K562 (cell line): ENCODE results near the gene SLC25A45. TPM values are rescaled to one million over a fixed set of nuclear protein-coding genes. Genes with fewer than 3 reads are reported as not detected.

Source experiments
- GATAD2B ChIP-seq: fragments of 450-650 bp; IDR thresholded peaks from 2 replicates; pipeline ENCODE4 v1.6.1; 2017; ENCODE audit warnings: mild to moderate bottlenecking, borderline replicate concordance
- HNRNPK ChIP-seq: fragments of 200-400 bp; formaldehyde crosslinking; IDR thresholded peaks from one replicate; pipeline ENCODE4 v1.6.1; 2018; ENCODE audit warnings: mild to moderate bottlenecking, low read depth, low read length; ENCODE audit not compliant: poor library complexity, severe bottlenecking
- KLF6 ChIP-seq: fragments of 250-450 bp; sonication (Bioruptor Pico); IDR thresholded peaks from 2 replicates; pipeline ENCODE4 v1.4.0; 2020; ENCODE audit warnings: mild to moderate bottlenecking, moderate library complexity, borderline replicate concordance
- MTA3 ChIP-seq: fragments of 450-650 bp; formaldehyde crosslinking; IDR thresholded peaks from 2 replicates; pipeline ENCODE4 v1.6.1; 2017; ENCODE audit warnings: mild to moderate bottlenecking, borderline replicate concordance
- SAP30 ChIP-seq: fragments of 200-600 bp; sonication (generic); IDR thresholded peaks from 2 replicates; pipeline ENCODE4 v1.6.1; 2012; ENCODE audit warnings: borderline replicate concordance, low read depth, mild to moderate bottlenecking, moderate library complexity, low read length, control low read depth, inconsistent platforms; ENCODE audit not compliant: insufficient read depth, poor library complexity, severe bottlenecking
- SMAD3 ChIP-seq: fragments of 450-650 bp; formaldehyde crosslinking; conservative IDR thresholded peaks from 2 replicates; pipeline ENCODE4 v1.4.0; 2020; ENCODE audit warnings: mild to moderate bottlenecking
- TFAP4 ChIP-seq: sonication (generic); formaldehyde crosslinking; IDR thresholded peaks from 2 replicates; pipeline ENCODE4 v1.8.0; 2022; ENCODE audit warnings: missing genetic modification reagents, mild to moderate bottlenecking, moderate library complexity, borderline replicate concordance
- ZFPM2 ChIP-seq: fragments of 250-450 bp; sonication (Bioruptor Pico); IDR thresholded peaks from 2 replicates; pipeline ENCODE4 v1.5.1; 2022; ENCODE audit warnings: mild to moderate bottlenecking
- ZNF41 ChIP-seq: fragments of 250-450 bp; sonication (Bioruptor Pico); conservative IDR thresholded peaks from 2 replicates; pipeline ENCODE4 v1.4.0; 2020; ENCODE audit warnings: mild to moderate bottlenecking
- ZNF696 ChIP-seq: fragments of 250-450 bp; sonication (Bioruptor Pico); conservative IDR thresholded peaks from 2 replicates; pipeline ENCODE4 v1.4.0; 2020; ENCODE audit warnings: mild to moderate bottlenecking, moderate library complexity
- polyA plus RNA-seq, 8 experiments: library from polyadenylated mRNA; depleted of rRNA in 4 of 8; stranded (reverse) in 5 of 8; unstranded in 3 of 8; fragments of >200 nt; fragmentation: Nextera tagmentation in 2 of 8; fragmentation: Illumina TruSeq in 1 of 8; extraction: Ambion mirVana in 2 of 8; extraction: Trizol in 1 of 8; gene quantifications; 2 replicates each; pipeline versions ENCODE4 v1.2.1 to v1.2.3, GENCODE V29; 2011 to 2014; ENCODE audit warnings: inconsistent platforms in 1 of 8, missing spikeins in 1 of 8
- total RNA-seq, 7 experiments: library from RNA; depleted of rRNA in 6 of 7; stranded (reverse); fragments of >200 nt in 6 of 7; fragmentation: Illumina TruSeq in 2 of 7; extraction: Trizol in 2 of 7; gene quantifications; 2 replicates each; pipeline versions ENCODE4 v1.2.1 to v1.2.3, GENCODE V29; 2011 to 2021; ENCODE audit warnings: low replicate concordance in 1 of 7
- TF ChIP-seq, protein P1 (sequence below): sonication (generic); formaldehyde crosslinking; IDR thresholded peaks from 2 replicates; pipeline ENCODE4 v1.8.0; 2022; ENCODE audit warnings: mild to moderate bottlenecking, missing genetic modification reagents, borderline replicate concordance
- TF ChIP-seq, protein P2 (sequence below): sonication (generic); formaldehyde crosslinking; IDR thresholded peaks from 2 replicates; pipeline ENCODE4 v1.8.1; 2023; ENCODE audit warnings: mild to moderate bottlenecking, missing genetic modification reagents, moderate library complexity
- TF ChIP-seq, protein P3 (sequence below): sonication (generic); formaldehyde crosslinking; IDR thresholded peaks from 2 replicates; pipeline ENCODE4 v1.9.0; 2022; ENCODE audit warnings: mild to moderate bottlenecking, missing genetic modification reagents
- TF ChIP-seq, protein P4 (sequence below): fragments of 250-450 bp; sonication (Bioruptor Pico); IDR thresholded peaks from 2 replicates; pipeline ENCODE4 v1.8.0; 2021; ENCODE audit warnings: mild to moderate bottlenecking, moderate library complexity
- TF ChIP-seq, protein P5 (sequence below), 2 experiments: IDR thresholded peaks; 2 replicates each; pipeline ENCODE4 v1.6.1; 2011; ENCODE audit warnings: borderline replicate concordance in 1 of 2, control low read depth in 1 of 2, low read depth in 1 of 2, low read length in 1 of 2, mild to moderate bottlenecking in 1 of 2, mixed read lengths in 1 of 2, moderate library complexity in 1 of 2; ENCODE audit not compliant: insufficient read depth in 1 of 2, insufficient read length in 1 of 2, poor library complexity in 1 of 2, severe bottlenecking in 1 of 2; ENCODE audit errors: extremely low read depth in 1 of 2

SLC25A45 gene
- total and polyA plus RNA-seq, 9 of the 15 experiments (the other 6 are each of a cell fraction or from before 2014, with no cell fraction given) = 0.15 to 2.3 (median 0.68) TPM

DNA sequence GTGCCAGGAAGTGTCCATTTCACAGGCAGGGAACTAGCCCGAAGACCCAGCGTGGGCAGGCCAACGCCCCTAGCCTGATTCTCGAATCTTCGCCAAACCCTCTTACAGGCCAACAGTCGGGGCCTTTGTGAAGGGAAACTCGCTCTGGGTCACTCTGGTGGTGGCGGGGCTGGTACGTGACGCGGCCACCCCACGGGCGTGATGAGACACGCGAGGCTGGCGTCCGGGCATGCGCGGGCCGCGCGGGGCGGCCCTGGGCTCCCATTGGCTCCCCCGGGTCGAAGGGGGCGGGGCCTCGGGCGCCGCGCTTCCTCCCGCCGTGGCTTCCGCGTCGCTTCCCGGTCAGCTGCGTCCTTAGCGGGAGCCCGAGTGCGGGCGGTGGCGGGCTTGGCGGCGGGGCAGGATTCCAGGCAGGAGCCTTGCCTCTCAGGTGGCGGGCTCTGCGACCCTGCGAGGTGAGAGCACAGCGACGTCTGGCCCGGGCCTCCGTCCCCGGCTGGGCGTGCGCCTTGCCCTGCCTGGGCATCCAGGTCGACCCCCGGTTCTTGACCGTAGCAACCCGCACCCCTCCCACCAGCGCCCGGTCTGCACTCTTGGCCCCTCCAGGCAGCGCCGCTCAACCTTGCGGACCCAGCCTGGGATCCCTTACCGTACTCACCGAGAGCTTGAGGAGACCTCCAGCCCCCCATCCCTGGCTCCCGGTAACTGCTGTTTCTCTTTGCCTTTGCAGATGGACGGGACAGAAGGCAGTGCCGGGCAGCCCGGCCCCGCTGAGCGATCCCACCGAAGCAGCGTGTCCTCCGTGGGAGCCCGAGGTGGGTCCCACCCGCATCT lies 4.1 kb upstream of the SLC25A45 start, which contains the start of gene FRMD8 (continued):
- TF ChIP-seq, protein P1, sequence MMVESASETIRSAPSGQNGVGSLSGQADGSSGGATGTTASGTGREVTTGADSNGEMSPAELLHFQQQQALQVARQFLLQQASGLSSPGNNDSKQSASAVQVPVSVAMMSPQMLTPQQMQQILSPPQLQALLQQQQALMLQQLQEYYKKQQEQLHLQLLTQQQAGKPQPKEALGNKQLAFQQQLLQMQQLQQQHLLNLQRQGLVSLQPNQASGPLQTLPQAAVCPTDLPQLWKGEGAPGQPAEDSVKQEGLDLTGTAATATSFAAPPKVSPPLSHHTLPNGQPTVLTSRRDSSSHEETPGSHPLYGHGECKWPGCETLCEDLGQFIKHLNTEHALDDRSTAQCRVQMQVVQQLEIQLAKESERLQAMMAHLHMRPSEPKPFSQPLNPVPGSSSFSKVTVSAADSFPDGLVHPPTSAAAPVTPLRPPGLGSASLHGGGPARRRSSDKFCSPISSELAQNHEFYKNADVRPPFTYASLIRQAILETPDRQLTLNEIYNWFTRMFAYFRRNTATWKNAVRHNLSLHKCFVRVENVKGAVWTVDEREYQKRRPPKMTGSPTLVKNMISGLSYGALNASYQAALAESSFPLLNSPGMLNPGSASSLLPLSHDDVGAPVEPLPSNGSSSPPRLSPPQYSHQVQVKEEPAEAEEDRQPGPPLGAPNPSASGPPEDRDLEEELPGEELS (CRISPR knock-in tag) = no peak
- peak; percentile 100 for TF ChIP-seq GATAD2B
- peak; percentile 21 for TF ChIP-seq HNRNPK
- TF ChIP-seq, protein P2, sequence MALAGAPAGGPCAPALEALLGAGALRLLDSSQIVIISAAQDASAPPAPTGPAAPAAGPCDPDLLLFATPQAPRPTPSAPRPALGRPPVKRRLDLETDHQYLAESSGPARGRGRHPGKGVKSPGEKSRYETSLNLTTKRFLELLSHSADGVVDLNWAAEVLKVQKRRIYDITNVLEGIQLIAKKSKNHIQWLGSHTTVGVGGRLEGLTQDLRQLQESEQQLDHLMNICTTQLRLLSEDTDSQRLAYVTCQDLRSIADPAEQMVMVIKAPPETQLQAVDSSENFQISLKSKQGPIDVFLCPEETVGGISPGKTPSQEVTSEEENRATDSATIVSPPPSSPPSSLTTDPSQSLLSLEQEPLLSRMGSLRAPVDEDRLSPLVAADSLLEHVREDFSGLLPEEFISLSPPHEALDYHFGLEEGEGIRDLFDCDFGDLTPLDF = peak; percentile 82; the same call in 1 of the 2 replicates
- TF ChIP-seq TFAP4 (CRISPR knock-in tag) = peak; percentile 97
- TF ChIP-seq, protein P3, sequence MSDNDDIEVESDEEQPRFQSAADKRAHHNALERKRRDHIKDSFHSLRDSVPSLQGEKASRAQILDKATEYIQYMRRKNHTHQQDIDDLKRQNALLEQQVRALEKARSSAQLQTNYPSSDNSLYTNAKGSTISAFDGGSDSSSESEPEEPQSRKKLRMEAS (CRISPR knock-in tag) = peak; percentile 93
- TF ChIP-seq SMAD3 (CRISPR knock-in tag) = 0 out of 2 replicates have a peak, but pooled peaks have one; percentile 20
- TF ChIP-seq MTA3 = peak; percentile 96; the same call in 1 of the 2 replicates
- TF ChIP-seq, protein P4, sequence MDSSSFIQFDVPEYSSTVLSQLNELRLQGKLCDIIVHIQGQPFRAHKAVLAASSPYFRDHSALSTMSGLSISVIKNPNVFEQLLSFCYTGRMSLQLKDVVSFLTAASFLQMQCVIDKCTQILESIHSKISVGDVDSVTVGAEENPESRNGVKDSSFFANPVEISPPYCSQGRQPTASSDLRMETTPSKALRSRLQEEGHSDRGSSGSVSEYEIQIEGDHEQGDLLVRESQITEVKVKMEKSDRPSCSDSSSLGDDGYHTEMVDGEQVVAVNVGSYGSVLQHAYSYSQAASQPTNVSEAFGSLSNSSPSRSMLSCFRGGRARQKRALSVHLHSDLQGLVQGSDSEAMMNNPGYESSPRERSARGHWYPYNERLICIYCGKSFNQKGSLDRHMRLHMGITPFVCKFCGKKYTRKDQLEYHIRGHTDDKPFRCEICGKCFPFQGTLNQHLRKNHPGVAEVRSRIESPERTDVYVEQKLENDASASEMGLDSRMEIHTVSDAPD = no peak
- TF ChIP-seq ZFPM2 = no peak
- TF ChIP-seq, protein P5, sequence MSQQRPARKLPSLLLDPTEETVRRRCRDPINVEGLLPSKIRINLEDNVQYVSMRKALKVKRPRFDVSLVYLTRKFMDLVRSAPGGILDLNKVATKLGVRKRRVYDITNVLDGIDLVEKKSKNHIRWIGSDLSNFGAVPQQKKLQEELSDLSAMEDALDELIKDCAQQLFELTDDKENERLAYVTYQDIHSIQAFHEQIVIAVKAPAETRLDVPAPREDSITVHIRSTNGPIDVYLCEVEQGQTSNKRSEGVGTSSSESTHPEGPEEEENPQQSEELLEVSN (IDR thresholded peaks at IDR 0.05; ENCODE audit: borderline replicate concordance in 1 of 2, extremely low read depth in 1 of 2, insufficient read depth in 1 of 2, insufficient read length in 1 of 2, low read depth in 1 of 2, low read length in 1 of 2, poor library complexity in 1 of 2, severe bottlenecking in 1 of 2) = peak; percentile 96 to 98
- TF ChIP-seq ZNF41 (CRISPR knock-in tag) = 0 out of 2 replicates have a peak, but pooled peaks have one; percentile 61
- TF ChIP-seq KLF6 (CRISPR knock-in tag) = peak; percentile 45; the same call in 1 of the 2 replicates
- peak; percentile 90 for TF ChIP-seq SAP30
- TF ChIP-seq ZNF696 (CRISPR knock-in tag) = no peak
